ENCODE measurements around the gene ARL4D.
"Not testable (repeated sequence)": the region's sequence is repeated elsewhere in the genome, so short reads cannot be mapped to it uniquely, and the experiment has no call there.

GRCh38 chr17:43375915-43376314 is 22.9 kb upstream of the ARL4D start:
- TF ChIP-seq CTCF (IDR thresholded peaks at IDR 0.05); POLR2A (IDR thresholded peaks at IDR 0.05; ENCODE audit: low read depth): not testable (repeated sequence)
